Measurements from ENCODE around the gene TGFBR3. TPM values are rescaled to one million over a fixed set of nuclear protein-coding genes. Genes with fewer than 3 reads are reported as not detected.
"Not testable (repeated sequence)": the region's sequence is repeated elsewhere in the genome, so short reads cannot be mapped to it uniquely, and the experiment has no call there.

The TGFBR3 gene
- total and polyA plus RNA-seq, 5 donors from 2014 or later: 15.8 to 47.5 (median 20.0) TPM

DNA sequence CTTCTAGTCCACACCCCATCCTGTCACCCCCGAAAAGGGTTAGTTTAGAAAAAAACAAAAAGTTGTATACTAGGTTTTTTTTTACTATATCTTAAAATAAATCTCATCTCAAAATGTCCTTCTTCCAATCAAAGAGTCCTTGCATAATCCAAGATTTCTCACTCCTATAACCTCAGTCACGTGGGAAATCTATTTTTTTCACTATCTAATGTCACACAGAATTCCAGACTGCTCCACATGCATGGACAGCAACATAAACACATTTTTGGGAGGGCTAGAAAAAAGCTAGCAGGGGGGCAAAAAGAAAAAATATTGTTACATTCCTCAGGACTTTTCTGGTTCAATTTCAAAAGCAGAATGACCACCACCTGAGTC, 39.3 kb downstream of the TGFBR3 start:
- ATAC-seq (ENCODE audit: low read depth in 2 of 2) (no peak), DNase-seq (no peak)

DNA sequence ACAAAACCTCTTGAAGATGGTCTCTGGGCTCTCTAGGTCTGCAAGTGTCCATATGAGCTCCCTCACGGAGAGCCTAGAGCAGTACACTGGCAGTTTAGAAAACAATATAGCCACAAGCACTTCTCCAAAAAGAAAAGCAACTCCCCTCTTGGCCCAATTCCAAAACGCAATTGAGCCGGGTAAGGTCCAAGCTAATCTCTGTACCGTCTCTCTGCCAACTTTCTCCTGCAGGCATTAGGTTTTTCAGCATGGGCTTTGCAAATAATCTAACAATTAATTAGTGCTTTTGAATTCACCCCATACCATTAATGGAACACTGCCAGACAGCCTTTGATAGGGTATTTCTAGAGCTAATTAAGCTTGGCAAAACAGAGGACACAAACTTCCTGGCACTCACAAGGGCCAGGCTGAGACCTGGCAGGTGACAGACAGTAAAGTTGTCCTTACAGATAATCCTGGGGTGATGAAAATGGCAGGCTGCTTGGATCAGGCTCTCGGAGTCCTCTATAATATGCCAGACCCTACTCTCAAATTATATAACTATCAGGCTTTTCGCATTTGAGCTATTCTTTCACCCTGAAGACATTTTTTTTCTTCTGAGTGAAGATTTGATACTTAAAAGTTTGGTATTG, 39.8 kb downstream of the TGFBR3 start:
- Mint-ChIP-seq H3K36me3 (peaks cover 17% of the 10 kb centered on the region), H3K9me3 (no peaks in the 10 kb centered on the region), H3K4me1 (peaks cover 0 to 29% (median 14%) of the 10 kb centered on the region in 4 donors), H3K27ac (peak overlapping the region in 1 of 3 donors; percentile 49), H3K27me3 (peaks cover 5% of the 10 kb centered on the region), H3K4me3 (no peak overlapping the region)
- H3K27ac ChIP-seq (ENCODE audit: insufficient read depth, low read length, poor library complexity, severe bottlenecking): no peak overlapping the region
- no peaks in the 10 kb centered on the region for H3K36me3 ChIP-seq (ENCODE audit: control insufficient read depth, insufficient read depth, low read length)
- no peaks in the 10 kb centered on the region for H3K4me1 ChIP-seq (ENCODE audit: control insufficient read depth, insufficient read depth, low read length, poor library complexity, severe bottlenecking)
- H3K4me3 ChIP-seq (ENCODE audit: low read depth, low read length): no peak overlapping the region
- H3K27me3 ChIP-seq (ENCODE audit: control insufficient read depth, insufficient read depth, low read length): no peaks in the 10 kb centered on the region
- DNase-seq (no peak), ATAC-seq (ENCODE audit: low read depth in 2 of 2) (no peak)
- H3K9me3 ChIP-seq (ENCODE audit: control insufficient read depth in 2 of 2, low read length in 2 of 2): no peaks in the 10 kb centered on the region

More for the DNA sequence above, 39.3 kb downstream of the TGFBR3 start:
- H3K27ac ChIP-seq (ENCODE audit: insufficient read depth, low read length, poor library complexity, severe bottlenecking): no peak overlapping the region
- no peaks in the 10 kb centered on the region for H3K36me3 ChIP-seq (ENCODE audit: control insufficient read depth, insufficient read depth, low read length)
- no peaks in the 10 kb centered on the region for H3K9me3 ChIP-seq (ENCODE audit: control insufficient read depth in 2 of 2, low read length in 2 of 2)
- Mint-ChIP-seq H3K4me1 (peaks cover 0 to 29% (median 14%) of the 10 kb centered on the region in 4 donors), H3K4me3 (no peak overlapping the region), H3K36me3 (peaks cover 17% of the 10 kb centered on the region), H3K9me3 (no peaks in the 10 kb centered on the region), H3K27me3 (peaks cover 5% of the 10 kb centered on the region), H3K27ac (no peak overlapping the region)
- no peaks in the 10 kb centered on the region for H3K4me1 ChIP-seq (ENCODE audit: control insufficient read depth, insufficient read depth, low read length, poor library complexity, severe bottlenecking)
- no peaks in the 10 kb centered on the region for H3K27me3 ChIP-seq (ENCODE audit: control insufficient read depth, insufficient read depth, low read length)
- H3K4me3 ChIP-seq (ENCODE audit: low read depth, low read length): no peak overlapping the region

DNA sequence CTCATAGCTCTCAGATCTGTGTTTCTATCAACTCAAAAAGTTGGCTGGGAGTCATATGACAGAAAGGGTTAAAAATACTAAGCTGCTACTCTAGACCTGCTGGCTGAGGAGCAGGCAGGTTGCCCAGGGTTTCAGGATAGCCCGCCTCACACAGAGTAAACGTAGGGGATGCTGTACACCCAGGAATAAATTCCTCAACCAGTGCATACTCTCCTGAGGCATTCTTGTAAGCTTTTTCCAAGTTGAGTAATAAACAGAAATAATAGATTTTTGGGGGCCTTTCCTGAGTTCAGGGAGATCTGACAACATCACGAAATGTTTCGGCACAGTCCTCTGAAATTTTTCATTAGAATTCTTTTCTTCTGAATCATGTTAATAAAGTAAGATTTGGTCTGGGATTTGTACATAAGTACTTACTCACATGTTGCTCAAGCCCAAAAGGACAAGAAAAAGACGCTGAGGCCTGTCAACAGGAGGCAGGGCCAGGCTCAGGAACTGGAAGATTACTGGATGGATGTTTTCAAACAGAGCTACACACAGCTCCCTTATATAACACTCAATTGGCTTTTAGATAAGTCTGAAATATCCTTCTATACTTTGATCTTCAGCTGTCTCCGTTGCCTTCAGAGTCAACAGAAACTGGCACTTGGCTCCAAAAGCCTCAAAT, 41.0 kb downstream of the TGFBR3 start:
- Histone ChIP-seq H3K27me3 (ENCODE audit: control insufficient read depth, insufficient read depth, low read length) (no peaks in the 10 kb centered on the region), H3K4me1 (ENCODE audit: control insufficient read depth, insufficient read depth, low read length, poor library complexity, severe bottlenecking) (no peaks in the 10 kb centered on the region), H3K4me3 (ENCODE audit: low read depth, low read length) (no peak overlapping the region), H3K27ac (ENCODE audit: insufficient read depth, low read length, poor library complexity, severe bottlenecking) (no peak overlapping the region), H3K36me3 (ENCODE audit: control insufficient read depth, insufficient read depth, low read length) (no peaks in the 10 kb centered on the region), H3K9me3 (ENCODE audit: control insufficient read depth in 2 of 2, low read length in 2 of 2) (no peaks in the 10 kb centered on the region)
- Mint-ChIP-seq H3K36me3 (peaks cover 17% of the 10 kb centered on the region), H3K27ac (no peak overlapping the region), H3K4me3 (no peak overlapping the region), H3K27me3 (peaks cover 5% of the 10 kb centered on the region), H3K4me1 (peaks cover 0 to 27% (median 13%) of the 10 kb centered on the region in 4 donors), H3K9me3 (no peaks in the 10 kb centered on the region)
- no peak for ATAC-seq (ENCODE audit: low read depth in 2 of 2)
- DNase-seq: no peak

DNA sequence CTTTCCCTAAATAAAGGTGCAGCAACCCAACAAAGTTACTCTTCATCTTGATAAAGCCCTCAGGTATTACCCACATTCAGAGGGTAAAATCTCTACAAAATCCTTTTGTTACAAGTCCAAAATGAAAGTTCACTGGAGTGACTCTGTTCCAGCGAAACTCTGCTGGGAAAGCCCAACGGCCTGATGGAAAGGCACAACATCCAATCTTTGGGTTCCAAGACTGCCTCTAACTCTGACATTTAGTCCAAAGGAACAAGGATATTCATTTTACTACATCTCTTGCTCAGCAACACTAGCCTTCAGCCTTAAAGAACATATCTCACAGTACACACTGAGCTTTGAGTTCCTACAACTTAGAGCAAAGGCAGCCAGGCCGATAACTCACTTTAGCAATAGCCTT, 42.1 kb downstream of the TGFBR3 start:
- H3K27me3 ChIP-seq (ENCODE audit: control insufficient read depth, insufficient read depth, low read length): no peaks in the 10 kb centered on the region
- no peak overlapping the region for H3K27ac Mint-ChIP-seq

DNA sequence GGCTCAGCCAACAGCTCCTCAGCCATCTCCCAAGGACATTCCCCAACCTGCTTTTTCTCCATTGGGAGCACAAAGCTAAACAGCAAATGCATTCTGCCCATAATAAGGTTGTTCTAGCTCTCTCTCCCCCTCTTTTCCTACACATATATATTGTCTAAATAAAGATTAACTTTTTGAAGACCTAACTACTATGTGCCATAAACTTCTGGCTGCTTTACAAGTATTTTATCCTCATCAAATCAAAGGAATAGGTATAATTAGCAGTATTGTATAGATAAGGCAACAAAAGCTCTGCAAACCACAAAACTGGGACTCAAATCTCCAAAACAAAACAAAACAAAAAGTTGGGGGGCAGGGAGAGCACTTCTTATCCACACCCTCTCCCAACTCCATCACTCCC, 43.4 kb downstream of the TGFBR3 start:
- H3K4me1 Mint-ChIP-seq: peaks cover 2 to 22% (median 16%) of the 10 kb centered on the region in 4 donors
- H3K27ac Mint-ChIP-seq: peak overlapping the region in 1 of 3 donors; percentile 72
- no peak for ATAC-seq (ENCODE audit: low read depth in 2 of 2)
- Histone ChIP-seq H3K36me3 (ENCODE audit: control insufficient read depth, insufficient read depth, low read length) (no peaks in the 10 kb centered on the region), H3K4me1 (ENCODE audit: control insufficient read depth, insufficient read depth, low read length, poor library complexity, severe bottlenecking) (no peaks in the 10 kb centered on the region), H3K27ac (ENCODE audit: insufficient read depth, low read length, poor library complexity, severe bottlenecking) (no peak overlapping the region), H3K9me3 (ENCODE audit: control insufficient read depth in 2 of 2, low read length in 2 of 2) (no peaks in the 10 kb centered on the region), H3K4me3 (ENCODE audit: low read depth, low read length) (no peak overlapping the region), H3K27me3 (ENCODE audit: control insufficient read depth, insufficient read depth, low read length) (no peaks in the 10 kb centered on the region)
- H3K9me3 Mint-ChIP-seq: no peaks in the 10 kb centered on the region
- H3K27me3 Mint-ChIP-seq: no peaks in the 10 kb centered on the region
- H3K36me3 Mint-ChIP-seq: peaks cover 23% of the 10 kb centered on the region
- no peak overlapping the region for H3K4me3 Mint-ChIP-seq
- no peak for DNase-seq

More for the DNA sequence above, 42.1 kb downstream of the TGFBR3 start:
- Mint-ChIP-seq H3K4me1 (peaks cover 4 to 22% (median 13%) of the 10 kb centered on the region in 4 donors), H3K4me3 (no peak overlapping the region), H3K27me3 (peaks cover 2% of the 10 kb centered on the region), H3K36me3 (peaks cover 23% of the 10 kb centered on the region), H3K9me3 (no peaks in the 10 kb centered on the region)
- no peaks in the 10 kb centered on the region for H3K4me1 ChIP-seq (ENCODE audit: control insufficient read depth, insufficient read depth, low read length, poor library complexity, severe bottlenecking)
- no peak for DNase-seq
- no peak overlapping the region for H3K27ac ChIP-seq (ENCODE audit: insufficient read depth, low read length, poor library complexity, severe bottlenecking)
- no peaks in the 10 kb centered on the region for H3K36me3 ChIP-seq (ENCODE audit: control insufficient read depth, insufficient read depth, low read length)
- ATAC-seq (ENCODE audit: low read depth in 2 of 2): no peak
- no peak overlapping the region for H3K4me3 ChIP-seq (ENCODE audit: low read depth, low read length)
- no peaks in the 10 kb centered on the region for H3K9me3 ChIP-seq (ENCODE audit: control insufficient read depth in 2 of 2, low read length in 2 of 2)

DNA sequence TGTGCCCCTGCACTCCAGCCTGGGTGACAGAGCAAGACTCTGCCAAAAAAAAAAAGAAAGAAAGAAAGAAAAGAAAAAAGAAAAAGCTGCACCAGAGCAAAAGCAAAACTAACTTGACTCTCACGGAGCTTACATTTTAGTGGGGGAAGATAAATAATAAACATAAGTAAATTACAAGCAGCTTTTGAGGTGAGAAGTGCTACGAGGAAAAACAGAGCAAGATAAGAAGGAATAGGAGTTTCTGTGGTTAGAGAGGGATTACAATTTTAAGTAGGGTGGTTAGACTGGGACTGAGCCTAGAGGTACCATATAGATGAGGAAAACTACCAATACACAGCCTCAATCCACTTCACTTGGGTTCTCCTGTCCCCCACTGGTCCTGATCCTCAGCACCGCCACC, 43.9 kb downstream of the TGFBR3 start:
- H3K4me1 Mint-ChIP-seq: peaks cover 2 to 22% (median 16%) of the 10 kb centered on the region in 4 donors
- Histone ChIP-seq H3K9me3 (ENCODE audit: control insufficient read depth in 2 of 2, low read length in 2 of 2) (no peaks in the 10 kb centered on the region), H3K4me1 (ENCODE audit: control insufficient read depth, insufficient read depth, low read length, poor library complexity, severe bottlenecking) (no peaks in the 10 kb centered on the region), H3K4me3 (ENCODE audit: low read depth, low read length) (no peak overlapping the region), H3K36me3 (ENCODE audit: control insufficient read depth, insufficient read depth, low read length) (no peaks in the 10 kb centered on the region), H3K27me3 (ENCODE audit: control insufficient read depth, insufficient read depth, low read length) (no peaks in the 10 kb centered on the region), H3K27ac (ENCODE audit: insufficient read depth, low read length, poor library complexity, severe bottlenecking) (no peak overlapping the region)
- H3K36me3 Mint-ChIP-seq: peaks cover 23% of the 10 kb centered on the region
- ATAC-seq (ENCODE audit: low read depth in 2 of 2) (no peak), DNase-seq (no peak)
- no peaks in the 10 kb centered on the region for H3K27me3 Mint-ChIP-seq
- H3K4me3 Mint-ChIP-seq: no peak overlapping the region
- H3K27ac Mint-ChIP-seq: peak overlapping the region in 2 of 3 donors; percentile 68 to 72
- H3K9me3 Mint-ChIP-seq: no peaks in the 10 kb centered on the region

DNA sequence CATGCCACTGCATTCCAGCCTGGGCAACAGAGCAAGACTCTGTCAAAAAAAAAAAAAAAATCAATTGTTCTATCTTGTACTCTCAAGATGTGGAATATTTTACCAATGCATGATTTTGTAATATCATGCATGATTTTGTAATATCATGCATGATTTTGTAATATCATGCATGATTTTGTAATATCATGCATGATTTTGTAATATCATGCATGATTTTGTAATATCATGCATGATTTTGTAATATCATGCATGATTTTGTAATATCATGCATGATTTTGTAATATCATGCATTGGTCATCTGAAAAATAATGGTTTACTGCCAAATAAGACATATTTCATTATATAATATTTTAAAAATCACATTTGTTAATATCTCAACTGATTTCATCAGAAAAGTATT, 45.7 kb downstream of the TGFBR3 start:
- H3K36me3 ChIP-seq (ENCODE audit: control insufficient read depth, insufficient read depth, low read length); H3K9me3 Mint-ChIP-seq; H3K27ac Mint-ChIP-seq; H3K9me3 ChIP-seq (ENCODE audit: control insufficient read depth in 2 of 2, low read length in 2 of 2); DNase-seq; H3K27ac ChIP-seq (ENCODE audit: insufficient read depth, low read length, poor library complexity, severe bottlenecking); H3K4me3 ChIP-seq (ENCODE audit: low read depth, low read length); H3K27me3 Mint-ChIP-seq; ATAC-seq (ENCODE audit: low read depth in 2 of 2); H3K4me3 Mint-ChIP-seq; H3K4me1 ChIP-seq (ENCODE audit: control insufficient read depth, insufficient read depth, low read length, poor library complexity, severe bottlenecking); H3K27me3 ChIP-seq (ENCODE audit: control insufficient read depth, insufficient read depth, low read length): not testable (repeated sequence)
- peaks cover 2 to 21% (median 14%) of the 10 kb centered on the region in 4 donors for H3K4me1 Mint-ChIP-seq
- peaks cover 23% of the 10 kb centered on the region for H3K36me3 Mint-ChIP-seq
